GM12872 (cell line): ENCODE measurements around the gene GLS.
A peak's percentile ranks its signal among the peaks of the same experiment; 100 is the strongest.

Experiments
- TF ChIP-seq, protein P1 (sequence below): IDR thresholded peaks from 3 replicates; pipeline ENCODE4 v1.5.1; 2011; ENCODE audit warnings: low read depth, mild to moderate bottlenecking, low read length, moderate library complexity; ENCODE audit not compliant: insufficient read depth

GLS gene

DNA sequence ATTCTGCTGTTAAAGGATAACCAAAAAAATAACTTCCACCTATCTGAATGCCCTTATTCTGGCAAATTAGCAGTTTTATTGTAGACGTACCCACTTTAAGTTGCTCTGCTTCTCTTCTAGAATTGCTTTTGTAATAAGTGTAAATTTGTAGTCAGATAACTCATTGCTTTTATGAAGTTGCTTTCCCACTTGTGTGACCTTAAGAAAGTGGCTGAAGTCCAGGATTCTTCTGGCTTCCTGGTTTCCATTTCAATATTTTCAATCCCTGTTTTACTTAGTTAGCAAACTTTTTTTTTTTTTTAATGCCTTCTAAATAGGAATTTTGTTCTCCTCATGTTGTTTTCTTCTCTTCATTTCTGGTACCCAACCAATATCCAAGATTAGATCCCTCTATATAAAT is 59.8 kb downstream of the GLS start:
- TF ChIP-seq, protein P1, sequence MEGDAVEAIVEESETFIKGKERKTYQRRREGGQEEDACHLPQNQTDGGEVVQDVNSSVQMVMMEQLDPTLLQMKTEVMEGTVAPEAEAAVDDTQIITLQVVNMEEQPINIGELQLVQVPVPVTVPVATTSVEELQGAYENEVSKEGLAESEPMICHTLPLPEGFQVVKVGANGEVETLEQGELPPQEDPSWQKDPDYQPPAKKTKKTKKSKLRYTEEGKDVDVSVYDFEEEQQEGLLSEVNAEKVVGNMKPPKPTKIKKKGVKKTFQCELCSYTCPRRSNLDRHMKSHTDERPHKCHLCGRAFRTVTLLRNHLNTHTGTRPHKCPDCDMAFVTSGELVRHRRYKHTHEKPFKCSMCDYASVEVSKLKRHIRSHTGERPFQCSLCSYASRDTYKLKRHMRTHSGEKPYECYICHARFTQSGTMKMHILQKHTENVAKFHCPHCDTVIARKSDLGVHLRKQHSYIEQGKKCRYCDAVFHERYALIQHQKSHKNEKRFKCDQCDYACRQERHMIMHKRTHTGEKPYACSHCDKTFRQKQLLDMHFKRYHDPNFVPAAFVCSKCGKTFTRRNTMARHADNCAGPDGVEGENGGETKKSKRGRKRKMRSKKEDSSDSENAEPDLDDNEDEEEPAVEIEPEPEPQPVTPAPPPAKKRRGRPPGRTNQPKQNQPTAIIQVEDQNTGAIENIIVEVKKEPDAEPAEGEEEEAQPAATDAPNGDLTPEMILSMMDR: no peak

DNA sequence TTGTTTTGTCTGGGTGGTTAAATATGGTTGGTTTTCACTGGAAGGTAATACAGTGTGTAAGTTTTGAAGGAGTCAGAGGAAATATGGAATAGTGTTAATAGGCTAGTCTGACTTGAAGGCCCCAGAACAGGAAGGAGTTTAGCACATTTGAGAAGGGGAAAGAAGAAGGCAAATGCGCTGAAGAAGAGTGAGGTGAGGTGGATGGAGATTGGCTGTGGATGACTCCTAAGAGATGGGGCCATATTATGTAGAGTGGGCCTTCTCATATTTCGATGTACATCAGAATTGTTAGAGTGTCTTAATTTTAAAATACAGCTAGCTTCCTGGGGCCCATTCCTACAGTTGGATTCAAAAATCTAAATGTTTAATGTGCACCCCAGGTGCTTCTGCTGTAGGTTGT is 61.0 kb downstream of the GLS start:
- TF ChIP-seq, protein P1: no peak

DNA sequence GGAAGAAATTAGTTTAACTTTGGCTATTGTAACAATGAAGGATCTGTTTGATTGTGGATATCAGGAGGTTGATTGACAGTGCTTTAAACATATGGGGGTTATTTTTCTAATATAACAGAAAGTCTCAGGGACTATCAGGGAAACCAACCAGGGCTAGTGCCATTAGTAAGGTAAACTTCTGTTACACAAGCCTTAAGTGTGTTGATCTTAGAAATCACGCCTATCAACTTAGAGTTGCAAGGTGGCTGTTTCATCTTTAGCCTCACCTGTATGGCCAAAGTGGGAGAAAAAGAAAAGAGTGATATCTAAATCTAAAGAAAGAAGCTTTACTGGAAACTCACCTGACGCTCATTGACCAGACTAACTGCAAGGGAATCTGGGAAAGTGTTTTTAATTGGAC is 62.1 kb downstream of the GLS start:
- TF ChIP-seq, protein P1: no peak

DNA sequence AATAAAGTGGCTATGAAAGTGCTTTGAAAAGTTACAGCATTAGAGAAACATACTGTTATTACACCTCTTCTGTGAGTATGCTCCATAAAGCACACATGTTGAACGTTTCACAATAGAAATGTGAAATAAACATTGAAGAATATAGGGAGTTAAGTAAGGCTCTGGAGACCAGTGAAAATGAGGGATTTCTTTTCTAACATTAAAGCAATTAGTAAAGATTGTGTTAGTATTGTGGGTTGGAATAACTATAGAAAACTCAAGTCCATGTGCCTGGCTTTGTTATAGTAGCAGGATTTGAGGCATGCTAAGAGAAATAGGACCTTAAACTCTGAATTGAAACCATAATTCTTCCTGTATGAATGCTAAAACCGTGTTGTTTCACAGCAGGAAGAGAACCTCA is 63.1 kb downstream of the GLS start:
- TF ChIP-seq, protein P1: no peak

DNA sequence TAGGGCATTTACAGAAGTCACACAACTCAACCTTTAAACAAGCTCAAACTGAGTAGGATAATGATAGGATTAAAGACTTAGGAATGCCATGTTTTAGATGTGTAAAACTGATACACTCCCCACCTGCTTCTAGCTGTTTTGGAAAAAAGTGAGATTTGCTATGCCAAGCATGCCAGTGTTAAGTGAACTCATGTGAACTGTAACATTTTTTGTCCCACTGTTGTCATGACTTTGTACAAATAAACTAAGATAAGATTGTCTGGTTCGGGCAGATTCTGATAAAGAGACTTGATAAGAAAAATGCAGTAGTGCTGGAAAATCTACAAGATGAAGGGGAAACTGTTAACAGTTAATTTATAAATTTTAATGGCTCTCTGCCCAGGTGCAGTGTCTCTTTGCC is 66.5 kb downstream of the GLS start:
- TF ChIP-seq, protein P1: no peak

DNA sequence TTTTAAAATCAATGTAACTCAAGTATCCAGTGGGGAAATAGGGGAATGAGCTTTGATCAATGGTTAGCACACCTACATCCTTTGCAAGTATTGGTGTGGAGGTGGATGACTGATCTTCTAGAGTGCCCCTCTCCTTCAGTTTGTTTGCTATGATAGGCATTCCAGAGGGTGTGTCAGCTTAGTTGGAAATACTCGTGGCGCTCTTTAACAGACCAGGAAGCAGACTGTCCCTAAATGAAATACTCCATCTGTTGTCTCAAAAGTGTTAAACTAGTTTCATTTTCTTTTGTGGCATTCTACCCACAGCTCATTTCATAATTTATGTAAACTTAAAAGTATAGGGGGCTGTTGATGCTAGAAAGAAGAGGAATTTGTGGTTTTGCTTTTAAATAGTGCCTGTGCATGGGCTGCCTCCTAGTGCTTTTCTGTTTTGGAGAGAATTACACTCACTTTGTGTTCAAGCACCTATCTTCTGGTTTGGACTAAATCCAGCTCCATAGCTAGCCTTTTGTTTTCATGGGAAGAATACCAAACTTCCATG is 67.2 kb downstream of the GLS start:
- TF ChIP-seq, protein P1: peak; percentile 42; the same call in 2 of the 3 replicates

DNA sequence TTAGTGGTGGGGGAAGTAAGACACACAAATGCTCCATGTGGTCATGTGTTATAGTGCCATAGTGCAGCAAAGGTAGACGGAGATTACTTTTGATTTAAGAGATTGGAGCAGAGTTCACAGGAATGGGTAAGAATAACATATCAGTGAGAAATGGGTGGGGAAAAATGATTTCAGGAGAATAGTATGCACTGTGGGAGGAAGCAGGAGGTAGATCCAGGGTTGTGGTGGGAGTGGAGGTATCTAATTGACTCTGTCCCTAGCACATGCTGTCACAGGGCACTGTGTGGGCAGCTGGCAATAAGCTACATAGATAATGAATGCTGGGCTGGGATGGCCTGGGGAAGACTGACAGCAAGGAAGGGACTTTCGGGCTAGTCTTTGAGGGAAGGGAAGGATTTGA is 68.0 kb downstream of the GLS start:
- TF ChIP-seq, protein P1: no peak
